Measurements from ENCODE around the gene ZBTB46. TPM values are rescaled to one million over a fixed set of nuclear protein-coding genes. Genes with fewer than 3 reads are reported as not detected.

Gene ZBTB46
- total RNA-seq, 1 experiment from 2014 or later = not detected

- Histone ChIP-seq H3K9me2 (replicated peaks; ENCODE audit: insufficient read depth, low read length) (no peaks in the 10 kb centered on the region), H3K36me3 (ENCODE audit: insufficient read depth, low read length) (no peaks in the 10 kb centered on the region), H3K4me3 (ENCODE audit: low read length) (no peak overlapping the region), H3K27ac (ENCODE audit: low read length) (no peak overlapping the region), H3K79me2 (ENCODE audit: low read length) (no peaks in the 10 kb centered on the region), H3K9ac (ENCODE audit: low read length) (no peak overlapping the region), H3K9me3 (ENCODE audit: low read length) (no peaks in the 10 kb centered on the region), H4K20me1 (ENCODE audit: insufficient read depth, low read depth, low read length) (no peaks in the 10 kb centered on the region), H3K27me3 (ENCODE audit: low read length) (no peaks in the 10 kb centered on the region), H3K4me1 (ENCODE audit: low read length) (no peaks in the 10 kb centered on the region), H3K4me2 (ENCODE audit: low read depth, low read length, poor library complexity, severe bottlenecking) (no peak overlapping the region), H2AFZ (ENCODE audit: low read length) (no peak overlapping the region)
- no peak for DNase-seq
Measured at GRCh38 chr20:63769891-63770474, 61.1 kb downstream of the ZBTB46 start.

GRCh38 chr20:63768591-63769515, 62.2 kb downstream of the ZBTB46 start:
- no peaks in the 10 kb centered on the region for H3K9me3 ChIP-seq (ENCODE audit: low read length)
- no peaks in the 10 kb centered on the region for H4K20me1 ChIP-seq (ENCODE audit: insufficient read depth, low read depth, low read length)
- H3K9me2 ChIP-seq (replicated peaks; ENCODE audit: insufficient read depth, low read length) = no peaks in the 10 kb centered on the region
- no peaks in the 10 kb centered on the region for H3K36me3 ChIP-seq (ENCODE audit: insufficient read depth, low read length)
- no peak for DNase-seq
- no peak overlapping the region for H3K4me2 ChIP-seq (ENCODE audit: low read depth, low read length, poor library complexity, severe bottlenecking)
- no peaks in the 10 kb centered on the region for H3K27me3 ChIP-seq (ENCODE audit: low read length)
- no peak overlapping the region for H2AFZ ChIP-seq (ENCODE audit: low read length)
- H3K27ac ChIP-seq (ENCODE audit: low read length) = no peak overlapping the region
- no peaks in the 10 kb centered on the region for H3K4me1 ChIP-seq (ENCODE audit: low read length)
- no peaks in the 10 kb centered on the region for H3K79me2 ChIP-seq (ENCODE audit: low read length)
- no peak overlapping the region for H3K4me3 ChIP-seq (ENCODE audit: low read length)
- no peak overlapping the region for H3K9ac ChIP-seq (ENCODE audit: low read length)

- Histone ChIP-seq H2AFZ (ENCODE audit: low read length) (no peak overlapping the region), H4K20me1 (ENCODE audit: insufficient read depth, low read depth, low read length) (no peaks in the 10 kb centered on the region), H3K4me1 (ENCODE audit: low read length) (no peaks in the 10 kb centered on the region), H3K79me2 (ENCODE audit: low read length) (no peaks in the 10 kb centered on the region), H3K27ac (ENCODE audit: low read length) (no peak overlapping the region), H3K27me3 (ENCODE audit: low read length) (no peaks in the 10 kb centered on the region), H3K9me3 (ENCODE audit: low read length) (no peaks in the 10 kb centered on the region), H3K36me3 (ENCODE audit: insufficient read depth, low read length) (no peaks in the 10 kb centered on the region), H3K9ac (ENCODE audit: low read length) (no peak overlapping the region), H3K4me2 (ENCODE audit: low read depth, low read length, poor library complexity, severe bottlenecking) (no peak overlapping the region), H3K4me3 (ENCODE audit: low read length) (no peak overlapping the region), H3K9me2 (replicated peaks; ENCODE audit: insufficient read depth, low read length) (no peaks in the 10 kb centered on the region)
- no peak for DNase-seq
Measured at GRCh38 chr20:63767886-63768285, 63.2 kb downstream of the ZBTB46 start.

GRCh38 chr20:63767456-63767855, 63.6 kb downstream of the ZBTB46 start:
- H3K79me2 ChIP-seq (ENCODE audit: low read length) = no peaks in the 10 kb centered on the region
- no peak for DNase-seq
- H3K9ac ChIP-seq (ENCODE audit: low read length) = no peak overlapping the region
- no peaks in the 10 kb centered on the region for H3K36me3 ChIP-seq (ENCODE audit: insufficient read depth, low read length)
- H3K27ac ChIP-seq (ENCODE audit: low read length) = no peak overlapping the region
- H3K9me3 ChIP-seq (ENCODE audit: low read length) = no peaks in the 10 kb centered on the region
- no peak overlapping the region for H2AFZ ChIP-seq (ENCODE audit: low read length)
- no peaks in the 10 kb centered on the region for H3K4me1 ChIP-seq (ENCODE audit: low read length)
- no peaks in the 10 kb centered on the region for H4K20me1 ChIP-seq (ENCODE audit: insufficient read depth, low read depth, low read length)
- H3K4me3 ChIP-seq (ENCODE audit: low read length) = no peak overlapping the region
- no peak overlapping the region for H3K4me2 ChIP-seq (ENCODE audit: low read depth, low read length, poor library complexity, severe bottlenecking)
- no peaks in the 10 kb centered on the region for H3K9me2 ChIP-seq (replicated peaks; ENCODE audit: insufficient read depth, low read length)
- H3K27me3 ChIP-seq (ENCODE audit: low read length) = no peaks in the 10 kb centered on the region

- H3K4me1 ChIP-seq (ENCODE audit: low read length) = no peaks in the 10 kb centered on the region
Measured at GRCh38 chr20:63766695-63767426, 64.2 kb downstream of the ZBTB46 start.

GRCh38 chr20:63765902-63766301, 65.2 kb downstream of the ZBTB46 start:
- no peaks in the 10 kb centered on the region for H4K20me1 ChIP-seq (ENCODE audit: insufficient read depth, low read depth, low read length)
- H3K9me2 ChIP-seq (replicated peaks; ENCODE audit: insufficient read depth, low read length) = no peaks in the 10 kb centered on the region
- no peaks in the 10 kb centered on the region for H3K36me3 ChIP-seq (ENCODE audit: insufficient read depth, low read length)
- DNase-seq = no peak
- H3K27ac ChIP-seq (ENCODE audit: low read length) = no peak overlapping the region
- no peaks in the 10 kb centered on the region for H3K79me2 ChIP-seq (ENCODE audit: low read length)
- no peaks in the 10 kb centered on the region for H3K27me3 ChIP-seq (ENCODE audit: low read length)
- H3K4me2 ChIP-seq (ENCODE audit: low read depth, low read length, poor library complexity, severe bottlenecking) = no peak overlapping the region
- H3K4me1 ChIP-seq (ENCODE audit: low read length) = no peaks in the 10 kb centered on the region
- no peaks in the 10 kb centered on the region for H3K9me3 ChIP-seq (ENCODE audit: low read length)
- H2AFZ ChIP-seq (ENCODE audit: low read length) = no peak overlapping the region
- H3K9ac ChIP-seq (ENCODE audit: low read length) = no peak overlapping the region
- H3K4me3 ChIP-seq (ENCODE audit: low read length) = no peak overlapping the region

More at GRCh38 chr20:63766695-63767426, 64.2 kb downstream of the ZBTB46 start:
- H4K20me1 ChIP-seq (ENCODE audit: insufficient read depth, low read depth, low read length) = no peaks in the 10 kb centered on the region
- H3K27ac ChIP-seq (ENCODE audit: low read length) = no peak overlapping the region
- no peak overlapping the region for H2AFZ ChIP-seq (ENCODE audit: low read length)
- no peak overlapping the region for H3K4me3 ChIP-seq (ENCODE audit: low read length)
- no peaks in the 10 kb centered on the region for H3K79me2 ChIP-seq (ENCODE audit: low read length)
- H3K4me2 ChIP-seq (ENCODE audit: low read depth, low read length, poor library complexity, severe bottlenecking) = no peak overlapping the region
- no peaks in the 10 kb centered on the region for H3K36me3 ChIP-seq (ENCODE audit: insufficient read depth, low read length)
- no peak for DNase-seq
- no peaks in the 10 kb centered on the region for H3K9me2 ChIP-seq (replicated peaks; ENCODE audit: insufficient read depth, low read length)
- H3K9me3 ChIP-seq (ENCODE audit: low read length) = no peaks in the 10 kb centered on the region
- no peak overlapping the region for H3K9ac ChIP-seq (ENCODE audit: low read length)
- H3K27me3 ChIP-seq (ENCODE audit: low read length) = no peaks in the 10 kb centered on the region

- H3K36me3 ChIP-seq (ENCODE audit: insufficient read depth, low read length) = no peaks in the 10 kb centered on the region
- no peak overlapping the region for H3K27ac ChIP-seq (ENCODE audit: low read length)
- H3K4me3 ChIP-seq (ENCODE audit: low read length) = no peak overlapping the region
- H3K9me3 ChIP-seq (ENCODE audit: low read length) = no peaks in the 10 kb centered on the region
- no peaks in the 10 kb centered on the region for H4K20me1 ChIP-seq (ENCODE audit: insufficient read depth, low read depth, low read length)
- H3K9ac ChIP-seq (ENCODE audit: low read length) = no peak overlapping the region
- no peaks in the 10 kb centered on the region for H3K4me1 ChIP-seq (ENCODE audit: low read length)
- DNase-seq = no peak
- no peaks in the 10 kb centered on the region for H3K79me2 ChIP-seq (ENCODE audit: low read length)
- H3K4me2 ChIP-seq (ENCODE audit: low read depth, low read length, poor library complexity, severe bottlenecking) = no peak overlapping the region
- H3K27me3 ChIP-seq (ENCODE audit: low read length) = no peaks in the 10 kb centered on the region
- H2AFZ ChIP-seq (ENCODE audit: low read length) = no peak overlapping the region
- H3K9me2 ChIP-seq (replicated peaks; ENCODE audit: insufficient read depth, low read length) = no peaks in the 10 kb centered on the region
Measured at GRCh38 chr20:63765082-63765873, 65.8 kb downstream of the ZBTB46 start.
